NOMO-1 (cell line): Measurements from ENCODE around the gene MPIG6B.

Source experiments
- DNase-seq, 2 experiments: peaks; one replicate each; lab custom pipeline; 2025; ENCODE audit not compliant: unreplicated experiment in 2 of 2; lab: John Stamatoyannopoulos, UW

MPIG6B gene

GRCh38 chr6:31736768-31737314 lies 13.7 kb downstream of the MPIG6B start:
- no peak for DNase-seq

GRCh38 chr6:31737315-31737990 lies 14.3 kb downstream of the MPIG6B start:
- DNase-seq, result peak; percentile 81 to 85

GRCh38 chr6:31737991-31738979 lies 15.1 kb downstream of the MPIG6B start:
- peak; percentile 96 for DNase-seq

- DNase-seq, result peak; percentile 99
Observed at GRCh38 chr6:31739639-31740396, 16.6 kb downstream of the MPIG6B start, which contains the start of gene MSH5. Gene MSH5, plus strand, starts transcription at chr6:31740005. Its CDS starts 462 bp downstream, at chr6:31740467.

- peak; percentile 69 to 74 for DNase-seq
Observed at GRCh38 chr6:31740397-31741223, 17.4 kb downstream of the MPIG6B start.

- DNase-seq, result no peak
Observed at GRCh38 chr6:31741815-31742214, 18.6 kb downstream of the MPIG6B start.

- no peak for DNase-seq
Observed at GRCh38 chr6:31742894-31743293, 19.7 kb downstream of the MPIG6B start.

- no peak for DNase-seq
Observed at GRCh38 chr6:31744422-31744821, 21.2 kb downstream of the MPIG6B start.

- DNase-seq, result no peak
Observed at GRCh38 chr6:31749301-31750036, 26.3 kb downstream of the MPIG6B start.

- no peak for DNase-seq
Observed at GRCh38 chr6:31750411-31751022, 27.3 kb downstream of the MPIG6B start.

GRCh38 chr6:31752739-31753319 lies 29.7 kb downstream of the MPIG6B start:
- no peak for DNase-seq

GRCh38 chr6:31758281-31758680 lies 35.1 kb downstream of the MPIG6B start:
- no peak for DNase-seq

- no peak for DNase-seq
Observed at GRCh38 chr6:31760790-31761189, 37.6 kb downstream of the MPIG6B start.

GRCh38 chr6:31761343-31761742 lies 38.2 kb downstream of the MPIG6B start:
- no peak for DNase-seq

GRCh38 chr6:31762356-31762755 lies 39.2 kb downstream of the MPIG6B start, which contains the start of gene SAPCD1:
Gene SAPCD1, plus strand, starts transcription at chr6:31762656. Its CDS starts 399 bp downstream, at chr6:31763055.
- no peak for DNase-seq

- no peak for DNase-seq
Observed at GRCh38 chr6:31762878-31763618, 39.9 kb downstream of the MPIG6B start.

GRCh38 chr6:31763619-31763940 lies 40.4 kb downstream of the MPIG6B start:
- no peak for DNase-seq

- DNase-seq, result no peak
Observed at GRCh38 chr6:31764198-31764597, 41.0 kb downstream of the MPIG6B start.
